Right forelimb (tissue), 1 donor: ENCODE measurements around the gene PRR13.
"Not testable (repeated sequence)": the region's sequence is repeated elsewhere in the genome, so short reads cannot be mapped to it uniquely, and the experiment has no call there.

Experiments used
- DNase-seq: peaks from one replicate; pipeline ENCODE4 v3.0.0-alpha.2; 2018

Gene PRR13, protein sequence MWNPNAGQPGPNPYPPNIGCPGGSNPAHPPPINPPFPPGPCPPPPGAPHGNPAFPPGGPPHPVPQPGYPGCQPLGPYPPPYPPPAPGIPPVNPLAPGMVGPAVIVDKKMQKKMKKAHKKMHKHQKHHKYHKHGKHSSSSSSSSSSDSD

DNA sequence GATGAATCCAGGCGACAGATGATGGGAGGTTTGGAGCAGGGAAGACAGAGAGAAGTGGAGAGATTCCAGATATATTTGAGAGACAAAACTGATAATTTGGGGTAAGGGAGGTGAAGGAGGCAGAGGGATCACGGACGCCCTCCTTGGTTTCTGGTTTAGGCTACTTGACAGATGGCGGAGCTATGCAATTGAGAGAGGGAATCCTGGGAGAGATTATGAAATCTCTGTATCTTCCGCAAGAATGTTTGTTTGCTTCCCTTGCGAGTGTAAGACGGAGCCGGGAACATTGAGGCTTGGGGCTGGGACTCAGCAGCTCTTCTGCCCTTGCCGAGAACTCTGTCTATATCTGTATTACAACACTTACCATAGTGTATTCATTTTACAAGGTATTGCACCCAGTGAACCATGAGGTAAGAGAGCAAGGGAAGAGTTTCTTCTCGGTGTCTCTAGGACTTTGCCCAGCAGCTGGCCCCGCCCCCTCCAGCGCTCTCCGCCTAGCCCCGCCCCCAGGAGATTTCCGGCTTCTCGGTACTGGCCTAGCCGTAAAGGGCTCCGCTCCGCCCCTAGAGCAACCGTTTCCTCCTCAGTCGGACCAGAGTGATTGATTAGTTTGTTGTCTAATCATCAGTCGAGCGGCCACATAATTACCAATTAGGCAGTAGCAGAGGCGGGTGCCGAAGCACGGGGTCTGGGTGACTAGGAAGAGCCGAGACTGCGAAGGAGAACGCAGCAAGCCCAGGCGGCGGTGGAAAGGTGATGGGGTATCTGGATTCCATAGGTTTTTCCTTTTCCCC lies at the start of gene PRR13:
Gene PRR13, plus strand, starts transcription at position 695 of the 794 bp plus-strand sequence. CDS start 981 bp downstream, outside the sequence.
- DNase-seq: peak; percentile 99

DNA sequence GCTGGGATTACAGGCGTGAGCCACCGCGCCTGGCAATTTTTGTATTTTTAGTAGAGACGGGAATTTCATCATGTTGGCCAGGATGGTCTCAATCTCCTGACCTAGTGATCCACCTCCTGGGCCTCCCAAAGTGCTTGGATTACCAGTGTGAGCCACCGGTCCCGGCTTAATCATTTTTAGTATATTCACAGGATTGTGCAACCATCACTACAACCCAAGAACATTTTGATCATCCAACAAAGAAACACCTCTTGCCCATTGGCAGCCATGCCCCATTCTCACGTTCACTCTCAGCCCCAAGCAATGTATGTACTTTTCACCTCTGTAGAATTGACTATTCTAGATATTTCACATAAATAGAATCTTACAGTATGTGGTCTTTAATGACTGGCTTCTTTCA lies 41.6 kb upstream of the PRR13 start:
- DNase-seq: no peak

DNA sequence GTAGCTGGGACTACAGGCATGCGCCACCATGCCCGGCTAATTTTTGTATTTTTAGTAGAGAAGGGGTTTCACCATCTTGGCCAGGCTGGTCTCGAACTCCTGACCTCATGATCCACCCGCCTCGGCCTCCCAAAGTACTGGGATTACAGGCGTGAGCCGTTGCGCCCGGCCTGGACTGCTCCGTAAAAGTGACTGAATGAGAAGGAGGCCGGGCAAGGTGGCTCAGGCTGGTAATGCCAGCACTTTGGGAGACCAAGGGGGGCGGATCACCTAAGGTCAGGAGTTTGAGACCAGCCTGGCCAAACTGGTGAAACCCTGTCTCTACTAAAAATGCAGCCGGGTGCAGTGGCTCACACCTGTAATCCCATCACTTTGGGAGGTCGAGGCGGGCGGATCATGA lies 39.2 kb upstream of the PRR13 start:
- DNase-seq: not testable (repeated sequence)

DNA sequence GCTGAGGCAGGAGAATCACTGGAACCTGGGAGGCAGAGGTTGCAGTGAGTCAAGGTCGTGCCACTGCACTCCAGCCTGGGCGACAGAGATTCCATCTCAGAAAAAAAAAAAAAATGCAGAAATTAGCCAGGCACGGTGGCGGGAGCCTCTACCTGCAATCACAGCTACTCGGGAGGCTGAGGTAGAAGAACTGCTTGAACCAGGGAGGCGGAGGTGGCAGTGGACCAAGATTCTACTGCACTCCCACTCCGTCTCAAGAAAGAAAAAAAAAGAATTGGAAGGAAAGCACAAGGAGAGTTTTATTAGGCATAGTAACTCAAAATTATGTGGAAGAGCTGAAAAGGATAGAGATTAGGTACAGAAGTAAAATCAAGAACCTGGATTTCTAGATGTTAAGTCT lies 38.7 kb upstream of the PRR13 start:
- no peak for DNase-seq

DNA sequence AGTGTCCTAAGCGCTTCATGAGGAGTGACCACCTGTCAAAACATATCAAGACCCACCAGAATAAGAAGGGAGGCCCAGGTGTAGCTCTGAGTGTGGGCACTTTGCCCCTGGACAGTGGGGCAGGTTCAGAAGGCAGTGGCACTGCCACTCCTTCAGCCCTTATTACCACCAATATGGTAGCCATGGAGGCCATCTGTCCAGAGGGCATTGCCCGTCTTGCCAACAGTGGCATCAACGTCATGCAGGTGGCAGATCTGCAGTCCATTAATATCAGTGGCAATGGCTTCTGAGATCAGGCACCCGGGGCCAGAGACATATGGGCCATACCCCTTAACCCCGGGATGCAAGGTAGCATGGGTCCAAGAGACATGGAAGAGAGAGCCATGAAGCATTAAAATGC lies 30.6 kb upstream of the PRR13 start:
- no peak for DNase-seq

DNA sequence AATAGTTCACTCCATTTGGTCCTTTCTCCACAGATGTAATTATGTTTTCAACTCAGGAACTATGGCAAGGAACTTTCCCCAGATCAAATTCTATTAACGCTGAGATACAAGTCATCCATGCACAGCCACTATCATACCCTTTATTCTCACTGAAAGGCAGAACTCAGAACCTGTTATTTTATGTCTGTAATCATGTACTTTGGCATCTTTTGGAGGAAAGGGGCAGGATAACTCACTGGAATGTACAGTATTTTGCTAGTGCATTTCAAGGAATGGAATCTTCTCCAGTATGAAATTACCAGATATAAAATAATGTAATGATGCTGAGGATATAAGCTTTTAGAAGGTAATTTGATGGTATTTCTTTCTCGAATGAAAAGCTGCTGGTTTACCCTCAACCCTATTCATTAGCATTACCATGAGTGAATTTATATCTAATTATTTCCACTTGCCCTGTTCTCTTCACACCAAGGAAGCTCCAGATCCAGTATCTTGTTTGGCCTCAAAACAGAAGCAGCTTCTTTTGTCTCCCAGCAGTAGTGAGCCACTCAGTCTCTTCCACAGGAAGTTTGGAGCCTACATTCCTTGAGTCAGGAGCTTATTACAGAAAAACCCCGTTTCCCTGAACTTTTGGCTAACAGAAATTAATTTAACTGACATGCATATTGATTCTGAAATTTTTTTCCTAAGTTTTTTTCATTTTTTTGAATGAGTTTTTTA lies 27.9 kb upstream of the PRR13 start:
- no peak for DNase-seq

DNA sequence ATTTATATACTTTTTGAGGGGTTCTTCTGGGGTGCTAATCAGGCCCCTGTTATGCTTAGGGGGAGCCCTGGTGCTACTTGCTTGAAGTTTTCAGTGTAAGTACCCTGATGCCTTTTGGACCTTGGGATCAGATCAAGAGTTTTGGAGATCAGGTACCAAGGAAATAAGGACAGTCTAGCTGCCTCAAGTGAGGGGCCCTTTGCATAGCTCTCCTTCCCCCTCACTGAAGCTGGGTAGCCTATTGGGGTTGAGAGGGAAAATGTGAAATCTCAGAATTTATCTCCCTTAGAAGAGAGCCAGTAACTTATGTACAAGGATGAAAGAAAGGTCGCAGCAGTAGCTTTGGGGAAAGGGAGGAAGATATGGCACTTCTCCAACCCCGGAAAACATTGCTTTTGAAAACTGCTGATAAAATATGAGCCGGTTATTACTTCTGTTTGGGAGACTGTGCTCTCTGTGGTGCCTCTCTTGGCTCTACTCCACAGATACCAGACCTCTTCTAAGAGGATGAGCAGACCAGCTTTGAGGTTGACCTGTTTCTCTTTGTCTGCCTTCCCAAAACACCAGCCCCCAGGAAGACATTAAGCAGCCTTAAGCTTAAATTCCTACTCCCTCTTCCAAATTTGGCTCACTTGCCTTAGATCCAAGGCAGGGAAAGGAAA lies 26.6 kb upstream of the PRR13 start:
- DNase-seq: no peak

DNA sequence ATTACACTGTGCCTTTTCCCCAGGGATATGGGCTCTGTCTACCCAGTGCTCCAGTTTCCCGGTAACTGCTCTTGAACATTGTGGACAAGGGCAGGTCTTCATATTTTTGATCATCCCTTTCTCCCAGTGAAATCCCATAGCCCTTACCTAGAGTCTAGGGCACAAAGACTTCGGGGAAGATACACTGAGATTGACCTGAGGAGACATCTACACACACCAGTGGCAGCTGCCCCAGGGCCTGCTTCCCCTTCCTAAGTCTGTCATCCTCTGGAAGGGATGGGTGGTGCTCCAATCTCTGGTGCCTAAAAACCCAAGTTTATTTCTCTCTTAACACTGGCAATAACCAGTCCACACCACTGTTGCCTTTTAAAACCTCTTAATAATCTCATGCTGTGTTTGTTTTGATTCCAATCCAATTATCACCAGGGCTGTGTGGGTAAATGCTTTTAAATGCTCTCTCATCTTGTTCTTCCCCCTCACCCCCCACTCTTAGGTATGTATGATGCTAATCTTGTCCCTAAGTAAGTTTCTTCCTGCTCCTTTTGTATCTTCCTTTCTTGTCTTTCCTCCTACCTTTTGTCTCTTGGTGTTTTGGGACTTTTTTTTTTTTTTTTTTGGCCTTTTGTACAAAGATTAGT lies 25.7 kb upstream of the PRR13 start:
- DNase-seq: not testable (repeated sequence)

DNA sequence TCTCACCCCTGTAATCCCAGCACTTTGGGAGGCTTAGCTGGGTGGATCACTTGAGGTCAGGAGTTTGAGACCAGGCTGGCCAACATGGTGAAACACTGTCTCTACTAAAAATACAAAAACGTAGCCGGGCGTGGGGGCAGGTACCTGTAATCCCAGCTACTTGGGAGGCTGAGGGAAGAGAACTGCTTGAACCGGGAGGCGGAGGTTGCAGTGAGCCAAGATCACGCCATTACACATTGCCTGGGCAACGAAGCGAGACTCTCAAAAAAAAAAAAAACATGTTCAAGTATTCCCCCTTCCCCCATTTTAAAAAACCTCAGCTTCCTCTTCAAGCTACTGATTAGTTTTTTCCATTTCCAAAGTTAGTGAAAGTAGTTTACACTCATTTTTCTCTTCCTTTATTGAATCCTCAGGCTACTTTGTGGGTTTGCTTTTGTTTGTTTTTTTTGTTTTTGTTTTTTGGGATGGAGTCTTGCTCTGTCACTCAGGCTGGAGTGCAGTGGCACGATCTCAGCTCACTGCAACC lies 24.2 kb upstream of the PRR13 start:
- not testable (repeated sequence) for DNase-seq

DNA sequence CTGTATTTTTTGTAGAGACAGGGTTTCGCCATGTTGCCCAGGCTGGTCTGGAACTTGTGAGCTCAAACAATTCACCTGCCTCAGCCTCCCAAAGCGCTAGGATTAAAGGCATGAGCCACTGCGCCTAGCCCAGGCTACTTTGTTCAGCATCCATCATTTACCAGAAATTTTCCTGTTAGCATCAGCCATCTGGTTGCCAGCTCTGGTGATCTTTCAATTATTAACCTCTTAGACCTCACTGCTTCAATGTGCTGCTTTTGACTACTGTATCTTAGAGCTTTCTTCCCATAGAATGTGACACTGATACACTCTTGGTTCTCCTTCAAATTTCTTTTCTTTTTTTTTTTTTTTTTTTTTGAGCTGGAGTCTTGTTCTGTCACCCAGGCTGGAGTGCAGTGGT lies 23.3 kb upstream of the PRR13 start:
- no peak for DNase-seq

DNA sequence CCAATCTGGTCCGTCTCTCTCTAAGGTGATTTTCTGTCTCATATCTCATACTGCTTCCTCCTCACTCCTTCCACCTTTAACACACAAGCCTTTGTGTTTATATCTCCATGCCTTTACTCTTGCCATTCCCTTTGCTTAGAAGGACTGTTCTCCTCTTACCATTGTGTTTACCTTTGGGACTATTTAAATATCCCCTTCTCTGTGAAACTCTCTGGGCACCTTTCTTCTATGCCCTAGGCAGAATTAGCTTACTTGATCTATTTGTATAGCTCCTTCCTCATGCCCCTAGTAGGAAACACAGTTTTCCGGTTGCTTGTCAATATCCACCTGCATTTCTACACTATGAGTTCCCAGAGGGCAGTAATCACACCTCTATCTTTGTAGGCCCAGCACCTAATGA lies 21.8 kb upstream of the PRR13 start:
- DNase-seq: no peak

DNA sequence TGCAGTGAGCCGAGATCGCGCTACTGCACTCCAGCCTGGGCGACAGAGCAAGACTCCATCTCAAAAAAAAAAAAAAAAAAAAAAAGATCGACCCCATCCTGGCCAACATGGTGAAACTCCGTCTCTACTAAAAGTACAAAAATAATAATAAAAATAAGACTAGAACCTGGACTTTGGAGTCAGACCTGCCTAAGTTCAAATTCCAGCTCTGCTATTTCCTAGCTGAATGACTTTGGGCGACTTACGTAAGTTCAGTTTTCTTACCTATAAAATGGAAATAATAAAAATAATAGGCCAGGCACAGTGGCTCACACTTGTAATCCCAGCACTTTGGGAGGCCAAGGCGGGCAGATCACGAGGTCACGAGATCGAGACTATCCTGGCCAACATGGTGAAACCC lies 19.3 kb upstream of the PRR13 start:
- DNase-seq: not testable (repeated sequence)

DNA sequence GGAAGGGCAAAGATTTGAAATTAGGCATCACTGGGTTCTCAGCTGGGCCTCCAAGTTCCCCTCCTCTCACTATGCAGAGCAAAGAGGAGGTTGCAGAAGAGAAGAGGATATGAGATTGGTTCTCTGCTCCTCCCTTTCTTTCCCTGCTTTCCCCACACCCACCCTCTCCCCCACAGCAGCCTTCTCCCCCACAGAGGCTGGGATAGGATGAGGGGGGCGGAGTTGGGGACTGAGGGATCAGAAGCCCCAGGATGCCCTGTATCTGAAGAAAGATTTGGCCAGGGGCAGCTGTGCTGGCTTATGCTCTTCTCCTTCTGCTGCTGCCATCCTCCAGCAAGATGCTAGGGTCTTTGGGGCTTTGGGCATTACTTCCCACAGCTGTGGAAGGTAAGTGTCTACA lies 17.9 kb upstream of the PRR13 start, which contains the start of gene AMHR2:
Gene AMHR2, plus strand, starts transcription at position 259 of the 400 bp plus-strand sequence. Its CDS starts 80 bp downstream, at position 339.
- DNase-seq: no peak

DNA sequence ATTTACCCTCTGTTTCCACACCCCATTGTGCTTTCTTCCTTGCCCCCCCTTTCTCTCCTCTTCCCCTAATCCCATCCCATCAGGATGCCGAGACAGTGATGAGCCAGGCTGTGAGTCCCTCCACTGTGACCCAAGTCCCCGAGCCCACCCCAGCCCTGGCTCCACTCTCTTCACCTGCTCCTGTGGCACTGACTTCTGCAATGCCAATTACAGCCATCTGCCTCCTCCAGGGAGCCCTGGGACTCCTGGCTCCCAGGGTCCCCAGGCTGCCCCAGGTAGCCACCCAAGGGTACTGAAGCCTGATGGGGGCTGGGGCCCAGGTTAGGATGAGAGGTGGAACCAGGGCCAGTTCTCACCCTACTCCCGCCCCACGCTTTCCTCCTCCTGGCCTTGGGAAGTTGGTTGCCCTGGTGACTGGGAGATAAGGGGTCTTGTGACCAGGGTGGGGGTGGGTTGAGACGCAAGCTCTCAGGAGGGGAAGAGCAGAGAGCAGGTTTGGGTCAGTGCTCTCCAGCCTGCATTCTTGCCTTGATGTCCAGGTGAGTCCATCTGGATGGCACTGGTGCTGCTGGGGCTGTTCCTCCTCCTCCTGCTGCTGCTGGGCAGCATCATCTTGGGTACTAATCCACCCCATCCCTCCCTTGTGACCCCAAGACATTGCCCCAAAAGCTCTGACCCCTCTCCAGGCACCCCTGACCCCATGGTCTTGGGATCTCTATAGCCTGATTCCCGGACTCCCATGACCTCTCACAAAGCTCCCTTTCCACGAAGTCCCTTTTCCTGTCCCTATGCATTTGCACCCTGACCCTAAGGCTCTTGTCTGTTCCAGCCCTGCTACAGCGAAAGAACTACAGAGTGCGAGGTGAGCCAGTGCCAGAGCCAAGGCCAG lies 16.7 kb upstream of the PRR13 start:
- no peak for DNase-seq

DNA sequence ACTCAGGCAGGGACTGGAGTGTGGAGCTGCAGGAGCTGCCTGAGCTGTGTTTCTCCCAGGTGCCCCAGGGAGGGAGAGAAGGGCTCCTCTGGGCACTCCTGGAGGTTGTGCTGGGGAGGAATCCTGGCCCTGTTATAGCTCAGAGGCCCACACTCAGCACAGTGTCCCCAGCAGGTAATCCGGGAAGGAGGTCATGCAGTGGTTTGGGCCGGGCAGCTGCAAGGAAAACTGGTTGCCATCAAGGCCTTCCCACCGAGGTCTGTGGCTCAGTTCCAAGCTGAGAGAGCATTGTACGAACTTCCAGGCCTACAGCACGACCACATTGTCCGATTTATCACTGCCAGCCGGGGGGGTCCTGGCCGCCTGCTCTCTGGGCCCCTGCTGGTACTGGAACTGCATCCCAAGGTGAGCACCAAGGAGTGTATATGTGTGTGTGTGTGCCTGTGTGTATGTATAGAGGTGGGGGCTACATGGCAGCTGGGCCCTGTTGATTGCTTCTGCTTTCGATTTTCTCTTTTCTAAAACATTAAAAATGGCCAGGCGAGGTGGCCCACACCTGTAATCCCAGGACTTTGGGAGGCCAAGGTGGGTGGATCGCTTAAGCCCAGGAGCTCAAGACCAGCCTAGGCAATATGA lies 15.9 kb upstream of the PRR13 start:
- no peak for DNase-seq

DNA sequence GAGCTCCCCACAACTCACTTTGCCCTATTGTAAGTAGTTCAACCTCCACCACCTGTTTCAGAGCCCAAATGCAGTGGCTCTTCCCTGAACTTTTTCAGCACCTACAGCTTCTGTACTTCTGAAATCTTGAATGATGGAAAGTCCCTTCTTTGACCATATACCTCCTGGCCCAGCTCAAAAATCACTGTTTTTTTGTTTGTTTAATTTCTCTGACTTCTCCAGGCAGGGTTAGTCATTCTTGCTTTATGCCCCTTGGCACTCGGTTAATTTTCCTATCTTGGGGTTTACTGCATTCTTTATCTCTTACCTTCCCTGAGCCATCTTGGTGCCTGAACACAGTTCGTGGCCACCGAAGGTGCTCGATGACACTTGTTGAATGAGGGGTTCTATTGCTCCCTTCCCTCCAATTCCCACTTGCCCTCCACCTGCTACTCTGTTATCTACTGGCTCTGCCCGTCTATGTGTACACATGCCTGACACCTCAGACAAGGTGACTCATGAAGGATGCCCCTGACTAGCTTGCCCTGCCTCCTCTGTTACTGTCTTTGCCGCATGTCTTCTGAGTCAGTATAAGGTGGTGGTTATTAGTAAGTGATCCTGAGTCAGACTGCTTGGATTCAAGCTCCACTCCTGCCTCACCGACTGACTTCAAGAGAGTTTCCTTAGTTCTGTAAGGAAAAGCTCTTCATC lies 13.5 kb upstream of the PRR13 start:
- no peak for DNase-seq

DNA sequence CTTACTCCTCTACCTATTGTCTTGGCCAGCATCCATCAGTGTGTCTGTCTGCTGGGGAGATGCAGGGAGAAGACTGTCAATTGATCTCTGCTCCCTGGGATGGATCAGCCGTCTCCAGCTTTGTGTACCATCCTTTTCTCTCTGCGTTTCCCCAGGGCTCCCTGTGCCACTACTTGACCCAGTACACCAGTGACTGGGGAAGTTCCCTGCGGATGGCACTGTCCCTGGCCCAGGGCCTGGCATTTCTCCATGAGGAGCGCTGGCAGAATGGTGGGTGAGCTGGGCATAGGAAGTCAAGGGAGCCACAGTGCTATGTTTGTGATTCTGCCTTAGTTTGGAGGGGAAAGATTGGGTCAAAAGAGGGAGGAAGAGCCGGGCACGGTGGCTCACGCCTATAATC lies 12.8 kb upstream of the PRR13 start:
- no peak for DNase-seq

DNA sequence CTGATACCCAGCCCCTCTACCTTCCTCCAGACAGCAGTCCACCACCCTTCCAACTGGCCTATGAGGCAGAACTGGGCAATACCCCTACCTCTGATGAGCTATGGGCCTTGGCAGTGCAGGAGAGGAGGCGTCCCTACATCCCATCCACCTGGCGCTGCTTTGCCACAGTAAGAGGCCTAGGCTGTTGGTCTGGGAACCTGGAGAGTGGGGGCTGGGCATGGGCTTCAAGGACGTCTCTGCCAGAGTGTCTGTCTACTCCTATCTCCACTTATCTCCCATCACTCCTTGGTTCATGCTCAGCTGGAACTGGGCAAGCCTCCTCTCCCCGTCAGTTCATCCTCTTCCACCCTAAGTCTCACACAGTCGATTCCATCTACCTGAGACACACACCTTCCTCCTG lies 11.4 kb upstream of the PRR13 start:
- DNase-seq: no peak

DNA sequence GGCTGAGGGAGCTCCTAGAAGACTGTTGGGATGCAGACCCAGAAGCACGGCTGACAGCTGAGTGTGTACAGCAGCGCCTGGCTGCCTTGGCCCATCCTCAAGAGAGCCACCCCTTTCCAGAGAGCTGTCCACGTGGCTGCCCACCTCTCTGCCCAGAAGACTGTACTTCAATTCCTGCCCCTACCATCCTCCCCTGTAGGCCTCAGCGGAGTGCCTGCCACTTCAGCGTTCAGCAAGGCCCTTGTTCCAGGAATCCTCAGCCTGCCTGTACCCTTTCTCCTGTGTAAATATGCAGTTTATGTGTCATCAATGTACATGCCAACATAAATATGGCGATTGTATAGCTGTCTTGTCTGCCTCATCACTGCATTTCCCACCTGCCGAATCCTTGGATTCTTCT lies 10.3 kb upstream of the PRR13 start:
- no peak for DNase-seq

DNA sequence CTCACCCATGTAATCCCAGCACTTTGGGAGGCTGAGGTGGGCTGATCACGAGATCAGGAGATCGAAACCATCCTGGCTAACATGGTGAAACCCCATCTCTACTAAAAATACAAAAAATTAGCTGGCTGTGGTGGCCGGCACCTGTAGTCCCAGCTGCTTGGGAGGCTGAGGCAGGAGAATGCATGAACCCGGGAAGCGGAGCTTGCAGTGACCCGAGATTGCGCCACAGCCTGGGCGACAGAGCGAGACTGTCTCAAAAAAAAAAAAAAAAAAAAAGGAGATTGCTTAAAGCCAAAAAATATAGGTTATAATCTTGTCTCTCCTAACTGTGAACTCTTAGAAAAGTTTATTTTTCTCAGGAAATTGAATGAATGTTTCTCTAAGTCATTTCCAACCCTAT lies 6.2 kb upstream of the PRR13 start:
- DNase-seq: not testable (repeated sequence)
